Activated B cell treated with CpG ODN at 0.5 μM for 24 hours (primary cell): ENCODE measurements around the gene NDFIP2. TPM values are rescaled to one million over a fixed set of nuclear protein-coding genes. Genes with fewer than 3 reads are reported as not detected.

Source experiments
- ATAC-seq: fragments of 200-7000 bp; cut with Tn5 transposase; one replicate; pipeline ENCODE4 v1.10.0; 2021; ENCODE audit warnings: low read depth, mild to moderate bottlenecking, moderate library complexity
- CTCF ChIA-PET: fragments of 350-600 bp; sonication (Branson Sonifier 250); formaldehyde crosslinking; loops from one replicate; lab custom pipeline; 2021; ENCODE audit warnings: antibody characterized with exemption; lab: Charles Lee
- POLR2A ChIA-PET: fragments of 350-600 bp; sonication (Branson Sonifier 250); formaldehyde crosslinking; loops from one replicate; lab custom pipeline; 2021; ENCODE audit warnings: antibody characterized with exemption; lab: Charles Lee
- DNase-seq: peaks from one replicate; pipeline ENCODE4 v3.0.0; 2022
- H3K27ac Mint-ChIP-seq: one replicate; pipeline ENCODE4 v1.8.0; 2020; ENCODE audit warnings: mixed read lengths
- H3K27me3 Mint-ChIP-seq: one replicate; pipeline ENCODE4 v1.8.0; 2021; ENCODE audit warnings: mixed read lengths
- H3K36me3 Mint-ChIP-seq: one replicate; pipeline ENCODE4 v1.8.0; 2021; ENCODE audit warnings: low read depth, mixed read lengths
- H3K4me1 Mint-ChIP-seq: one replicate; pipeline ENCODE4 v1.8.0; 2021; ENCODE audit warnings: mixed read lengths
- H3K4me3 Mint-ChIP-seq: one replicate; pipeline ENCODE4 v1.8.0; 2020; ENCODE audit warnings: mild to moderate bottlenecking, mixed read lengths
- H3K9me3 Mint-ChIP-seq: one replicate; pipeline ENCODE4 v1.8.0; 2020; ENCODE audit warnings: mixed read lengths
- CTCF ChIP-seq: fragments of 200-600 bp; IDR thresholded peaks from one replicate; pipeline ENCODE4 v1.8.0; 2022; ENCODE audit warnings: antibody characterized with exemption, mild to moderate bottlenecking
- intact Hi-C: fragments of 100-400 bp; cut with micrococcal nuclease; formaldehyde crosslinking; loops from one replicate; pipeline ENCODE4 v1.15.1; 2024
- total RNA-seq: library from RNA; stranded (reverse); gene quantifications from 2 replicates; pipeline ENCODE4 v1.2.3, GENCODE V29; 2022

NDFIP2 gene
- total RNA-seq, 1 donor from 2014 or later = 2.8 TPM

GRCh38 chr13:79452239-79452913 is 28.6 kb upstream of the NDFIP2 start:
- H3K36me3 Mint-ChIP-seq = no peaks in the 10 kb centered on the region
- no peak for TF ChIP-seq CTCF
- CTCF ChIA-PET = interaction anchor here (1.3 kb wide), 1 partner anchor 28 kb away, joined by 7 read pairs; no protein-coding TSS in a partner anchor
- H3K4me1 Mint-ChIP-seq = peaks cover 17% of the 10 kb centered on the region
- no peak overlapping the region for H3K4me3 Mint-ChIP-seq
- peaks cover 26% of the 10 kb centered on the region for H3K27me3 Mint-ChIP-seq
- no peak for DNase-seq
- POLR2A ChIA-PET = interaction anchor here (1.3 kb wide), 1 partner anchor 47 kb away, joined by 4 read pairs; the partner anchor contains the start of gene RBM26
- H3K9me3 Mint-ChIP-seq = no peaks in the 10 kb centered on the region
- ATAC-seq = no peak
- intact Hi-C loops = no loop called here
- no peak overlapping the region for H3K27ac Mint-ChIP-seq

GRCh38 chr13:79455331-79455730 is 25.6 kb upstream of the NDFIP2 start:
- ATAC-seq = no peak

GRCh38 chr13:79456051-79456450 is 24.9 kb upstream of the NDFIP2 start:
- no peaks in the 10 kb centered on the region for H3K36me3 Mint-ChIP-seq
- ChIA-PET CTCF (no interaction called here), POLR2A (no interaction called here)
- intact Hi-C loops = no loop called here
- ATAC-seq (no peak), DNase-seq (no peak)
- no peak overlapping the region for H3K27ac Mint-ChIP-seq
- peaks cover 7% of the 10 kb centered on the region for H3K4me1 Mint-ChIP-seq
- H3K9me3 Mint-ChIP-seq = no peaks in the 10 kb centered on the region
- no peak for TF ChIP-seq CTCF
- H3K27me3 Mint-ChIP-seq = peaks cover 26% of the 10 kb centered on the region
- no peak overlapping the region for H3K4me3 Mint-ChIP-seq

More at GRCh38 chr13:79455331-79455730, 25.6 kb upstream of the NDFIP2 start:
- H3K27me3 Mint-ChIP-seq = peaks cover 26% of the 10 kb centered on the region
- no peak overlapping the region for H3K27ac Mint-ChIP-seq
- H3K4me3 Mint-ChIP-seq = no peak overlapping the region
- CTCF ChIA-PET = no interaction called here
- no peaks in the 10 kb centered on the region for H3K36me3 Mint-ChIP-seq
- no peaks in the 10 kb centered on the region for H3K9me3 Mint-ChIP-seq
- TF ChIP-seq CTCF = no peak
- POLR2A ChIA-PET = no interaction called here
- H3K4me1 Mint-ChIP-seq = peaks cover 7% of the 10 kb centered on the region
- intact Hi-C loops = no loop called here
- DNase-seq = no peak

GRCh38 chr13:79456656-79457365 is 24.1 kb upstream of the NDFIP2 start:
- no peak overlapping the region for H3K27ac Mint-ChIP-seq
- DNase-seq (no peak), ATAC-seq (no peak)
- no peak overlapping the region for H3K4me3 Mint-ChIP-seq
- no peaks in the 10 kb centered on the region for H3K36me3 Mint-ChIP-seq
- ChIA-PET POLR2A (no interaction called here), CTCF (no interaction called here)
- intact Hi-C loops = no loop called here
- peaks cover 26% of the 10 kb centered on the region for H3K27me3 Mint-ChIP-seq
- no peaks in the 10 kb centered on the region for H3K9me3 Mint-ChIP-seq
- no peak for TF ChIP-seq CTCF
- H3K4me1 Mint-ChIP-seq = peaks cover under 1% of the 10 kb centered on the region

GRCh38 chr13:79457390-79457789 is 23.6 kb upstream of the NDFIP2 start:
- ChIA-PET CTCF (no interaction called here), POLR2A (no interaction called here)
- intact Hi-C loops = no loop called here
- Mint-ChIP-seq H3K4me3 (no peak overlapping the region), H3K9me3 (no peaks in the 10 kb centered on the region), H3K27me3 (peaks cover 26% of the 10 kb centered on the region), H3K36me3 (no peaks in the 10 kb centered on the region), H3K4me1 (no peaks in the 10 kb centered on the region), H3K27ac (no peak overlapping the region)
- no peak for TF ChIP-seq CTCF
- ATAC-seq (no peak), DNase-seq (no peak)
